ENCODE data around the gene VPS41. TPM values are rescaled to one million over a fixed set of nuclear protein-coding genes. Genes with fewer than 3 reads are reported as not detected.
A peak's percentile ranks its signal among the peaks of the same experiment; 100 is the strongest.

The VPS41 gene
- total and polyA plus RNA-seq, 11 donors, result 6.0 to 55.8 (median 42.8) TPM

DNA sequence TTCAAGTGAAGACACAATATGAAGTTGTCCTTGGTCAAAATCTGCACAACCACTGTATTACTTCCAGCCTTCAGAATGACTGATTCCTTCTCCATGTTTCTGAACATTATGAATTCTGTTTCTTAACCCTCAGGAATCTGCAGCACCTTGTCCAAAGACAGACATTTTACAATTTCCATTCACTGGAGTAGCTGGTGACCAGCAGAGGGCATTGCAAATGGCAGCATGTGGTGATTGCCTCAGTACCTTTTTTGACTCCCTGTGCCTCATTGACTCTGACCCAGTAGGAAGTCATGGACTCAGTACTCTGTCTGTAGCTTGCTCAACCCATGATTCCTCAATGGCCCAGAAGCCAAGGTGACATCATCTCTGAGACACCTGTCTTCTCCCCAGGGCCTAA, 879 bp upstream of the VPS41 start:
- no peak overlapping the region for H3K27ac ChIP-seq
- peaks cover 0 to 20% (median 3%) of the 10 kb centered on the region in 12 donors for H3K4me1 ChIP-seq
- DNase-seq (no peak), ATAC-seq (no peak)
- H3K36me3 ChIP-seq, result no peaks in the 10 kb centered on the region
- H3K4me3 ChIP-seq, result no peak overlapping the region
- intact Hi-C loops (cut with DNase I), result no loop called here
- H3K27me3 ChIP-seq, result no peaks in the 10 kb centered on the region
- TF ChIP-seq POLR2A (IDR thresholded peaks at IDR 0.05), result no peak
- TF ChIP-seq, protein P1, sequence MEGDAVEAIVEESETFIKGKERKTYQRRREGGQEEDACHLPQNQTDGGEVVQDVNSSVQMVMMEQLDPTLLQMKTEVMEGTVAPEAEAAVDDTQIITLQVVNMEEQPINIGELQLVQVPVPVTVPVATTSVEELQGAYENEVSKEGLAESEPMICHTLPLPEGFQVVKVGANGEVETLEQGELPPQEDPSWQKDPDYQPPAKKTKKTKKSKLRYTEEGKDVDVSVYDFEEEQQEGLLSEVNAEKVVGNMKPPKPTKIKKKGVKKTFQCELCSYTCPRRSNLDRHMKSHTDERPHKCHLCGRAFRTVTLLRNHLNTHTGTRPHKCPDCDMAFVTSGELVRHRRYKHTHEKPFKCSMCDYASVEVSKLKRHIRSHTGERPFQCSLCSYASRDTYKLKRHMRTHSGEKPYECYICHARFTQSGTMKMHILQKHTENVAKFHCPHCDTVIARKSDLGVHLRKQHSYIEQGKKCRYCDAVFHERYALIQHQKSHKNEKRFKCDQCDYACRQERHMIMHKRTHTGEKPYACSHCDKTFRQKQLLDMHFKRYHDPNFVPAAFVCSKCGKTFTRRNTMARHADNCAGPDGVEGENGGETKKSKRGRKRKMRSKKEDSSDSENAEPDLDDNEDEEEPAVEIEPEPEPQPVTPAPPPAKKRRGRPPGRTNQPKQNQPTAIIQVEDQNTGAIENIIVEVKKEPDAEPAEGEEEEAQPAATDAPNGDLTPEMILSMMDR (IDR thresholded peaks at IDR 0.05), result no peak
- no peaks in the 10 kb centered on the region for H3K9me3 ChIP-seq

DNA sequence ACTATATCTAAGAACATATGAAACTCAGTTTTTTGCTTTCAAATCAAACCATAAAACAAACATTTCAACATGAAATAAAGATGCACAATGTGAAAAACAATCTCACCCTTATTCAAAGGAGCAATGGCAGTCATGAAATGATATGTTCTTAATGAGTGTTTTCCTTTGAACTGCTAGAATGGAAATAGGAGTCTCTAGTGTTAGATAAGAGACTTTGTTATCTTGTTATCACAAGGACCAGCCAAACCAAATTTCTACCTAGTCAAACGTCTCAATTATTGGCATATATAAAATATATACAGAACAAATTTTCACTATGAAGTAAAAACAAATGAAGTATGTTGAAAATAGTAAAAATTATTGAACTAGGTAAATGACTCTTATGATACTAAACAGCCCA, 1.2 kb downstream of the VPS41 start:
- Histone ChIP-seq H3K9me3 (no peaks in the 10 kb centered on the region), H3K27me3 (no peaks in the 10 kb centered on the region), H3K4me1 (peaks cover 0 to 20% (median 3%) of the 10 kb centered on the region in 12 donors), H3K36me3 (no peaks in the 10 kb centered on the region), H3K4me3 (peak overlapping the region in 4 of 12 donors; percentile 71 to 84 (median 78)), H3K27ac (no peak overlapping the region)
- no peak for TF ChIP-seq POLR2A (IDR thresholded peaks at IDR 0.05)
- TF ChIP-seq, protein P1 (IDR thresholded peaks at IDR 0.05), result no peak
- WGBS, 4 donors, result 8 to 16% (median 11%) methylated on average over 1 of the region's 1 CpG
- no peak for ATAC-seq
- no peak for DNase-seq
- intact Hi-C loops (cut with DNase I), result no loop called here

DNA sequence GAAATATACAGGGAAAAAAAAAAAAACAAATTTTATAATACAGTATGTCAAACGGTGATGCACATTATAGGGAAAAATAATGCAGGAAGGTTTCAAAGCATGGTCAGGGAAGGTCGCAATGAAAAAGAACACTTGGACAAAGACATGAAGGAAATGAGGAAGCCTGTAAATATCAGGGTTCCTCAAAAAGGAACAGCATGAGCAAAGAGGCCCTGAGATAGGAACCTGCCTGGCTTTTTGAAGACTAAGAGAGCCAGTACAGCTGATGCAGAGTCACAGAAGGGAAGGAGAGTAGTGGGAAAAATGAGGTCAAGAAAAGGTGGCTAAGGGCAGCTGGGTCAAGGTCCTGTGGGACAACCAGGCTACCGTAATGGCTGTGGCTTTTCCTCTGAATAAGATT, 1.9 kb downstream of the VPS41 start:
- WGBS, 4 donors, result 84 to 87% (median 85%) methylated on average over 3 of the region's 3 CpGs
- no peak overlapping the region for H3K27ac ChIP-seq
- H3K4me3 ChIP-seq, result no peak overlapping the region
- no peaks in the 10 kb centered on the region for H3K36me3 ChIP-seq
- ATAC-seq (no peak), DNase-seq (no peak)
- intact Hi-C loops (cut with DNase I), result no loop called here
- peaks cover 0 to 20% (median 3%) of the 10 kb centered on the region in 12 donors for H3K4me1 ChIP-seq
- no peak for TF ChIP-seq POLR2A (IDR thresholded peaks at IDR 0.05)
- TF ChIP-seq, protein P1 (IDR thresholded peaks at IDR 0.05), result no peak
- no peaks in the 10 kb centered on the region for H3K27me3 ChIP-seq
- H3K9me3 ChIP-seq, result no peaks in the 10 kb centered on the region

DNA sequence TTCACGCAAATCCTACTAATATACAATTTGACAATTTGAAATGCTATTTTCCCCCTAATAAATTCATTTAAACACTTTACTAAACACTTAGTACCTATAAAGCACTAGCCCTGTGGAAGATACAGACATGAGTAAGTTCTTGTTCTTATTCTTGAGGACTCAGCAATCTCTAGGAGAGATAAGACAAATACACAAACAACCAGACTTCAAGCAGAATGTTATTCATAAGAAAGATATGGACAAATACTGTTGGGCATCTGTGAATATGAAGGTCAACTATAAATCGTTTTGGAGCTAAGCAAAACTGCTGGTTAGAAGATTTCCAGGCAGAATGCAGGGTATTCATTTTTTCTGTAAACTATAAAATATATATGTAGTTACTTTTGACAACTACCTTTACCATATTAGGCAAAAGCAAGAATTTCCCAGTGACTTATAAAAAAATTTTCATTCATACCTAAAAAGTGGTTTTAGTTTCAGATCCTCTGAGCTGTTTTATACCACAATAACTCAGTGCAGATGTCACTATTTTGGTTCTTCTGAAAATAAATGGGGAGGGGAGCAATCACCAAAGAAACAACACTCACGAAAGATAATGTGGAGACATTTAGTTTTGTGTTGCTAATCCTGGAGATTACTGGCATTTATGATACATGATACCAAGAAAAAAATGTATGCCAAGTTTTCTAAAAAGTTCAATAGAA, 3.8 kb downstream of the VPS41 start:
- H3K36me3 ChIP-seq, result no peaks in the 10 kb centered on the region
- no peak overlapping the region for H3K4me3 ChIP-seq
- intact Hi-C loops (cut with DNase I), result no loop called here
- DNase-seq (no peak), ATAC-seq (no peak)
- TF ChIP-seq, protein P1 (IDR thresholded peaks at IDR 0.05), result no peak
- no peak for TF ChIP-seq POLR2A (IDR thresholded peaks at IDR 0.05)
- no peaks in the 10 kb centered on the region for H3K9me3 ChIP-seq
- no peak overlapping the region for H3K27ac ChIP-seq
- H3K4me1 ChIP-seq, result peaks cover 0 to 20% (median 3%) of the 10 kb centered on the region in 12 donors
- H3K27me3 ChIP-seq, result no peaks in the 10 kb centered on the region
- 77 to 89% (median 84%) methylated on average over 3 of the region's 3 CpGs for WGBS, 4 donors
